ENCODE results near the gene GPC1. TPM values are rescaled to one million over a fixed set of nuclear protein-coding genes. Genes with fewer than 3 reads are reported as not detected.

The GPC1 gene
- total RNA-seq, 2 donors from 2014 or later, result 69.5 to 83.1 TPM

- intact Hi-C loops (cut with DNase I), result no loop called here
- no peak for DNase-seq (ENCODE audit: low spot score)
Measured at GRCh38 chr2:240449764-240450531, 14.5 kb downstream of the GPC1 start.

- DNase-seq (ENCODE audit: low spot score), result no peak
- intact Hi-C loops (cut with DNase I), result no loop called here
Measured at GRCh38 chr2:240450532-240451107, 15.2 kb downstream of the GPC1 start.

DNA sequence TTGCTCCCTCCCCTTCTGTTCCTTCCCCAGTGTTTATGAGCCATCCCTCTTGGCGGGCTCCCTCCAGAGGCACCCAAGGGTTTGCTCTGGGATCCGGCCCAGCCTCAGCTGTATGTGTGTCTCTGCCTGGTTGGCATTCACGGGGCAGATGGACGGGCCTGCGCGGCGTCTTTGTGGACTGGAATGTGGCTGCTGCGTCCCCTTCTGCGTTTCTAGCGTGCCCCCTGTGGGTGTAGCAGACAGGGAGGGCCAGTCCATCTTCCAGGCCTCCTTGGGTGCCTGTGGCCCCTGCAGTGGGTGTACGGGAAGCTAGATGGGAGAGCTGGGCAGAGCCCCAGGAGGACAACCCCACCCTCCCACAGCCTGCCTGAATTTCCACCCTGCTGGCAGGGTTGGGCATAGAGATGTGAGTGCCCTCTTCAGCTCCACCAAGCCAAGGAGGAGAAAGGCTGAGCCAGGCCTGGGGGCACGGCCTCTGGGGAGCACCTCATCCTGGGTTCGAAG lies 15.7 kb downstream of the GPC1 start:
- peak; percentile 75 for DNase-seq (ENCODE audit: low spot score)
- intact Hi-C loops (cut with DNase I), result no loop called here

DNA sequence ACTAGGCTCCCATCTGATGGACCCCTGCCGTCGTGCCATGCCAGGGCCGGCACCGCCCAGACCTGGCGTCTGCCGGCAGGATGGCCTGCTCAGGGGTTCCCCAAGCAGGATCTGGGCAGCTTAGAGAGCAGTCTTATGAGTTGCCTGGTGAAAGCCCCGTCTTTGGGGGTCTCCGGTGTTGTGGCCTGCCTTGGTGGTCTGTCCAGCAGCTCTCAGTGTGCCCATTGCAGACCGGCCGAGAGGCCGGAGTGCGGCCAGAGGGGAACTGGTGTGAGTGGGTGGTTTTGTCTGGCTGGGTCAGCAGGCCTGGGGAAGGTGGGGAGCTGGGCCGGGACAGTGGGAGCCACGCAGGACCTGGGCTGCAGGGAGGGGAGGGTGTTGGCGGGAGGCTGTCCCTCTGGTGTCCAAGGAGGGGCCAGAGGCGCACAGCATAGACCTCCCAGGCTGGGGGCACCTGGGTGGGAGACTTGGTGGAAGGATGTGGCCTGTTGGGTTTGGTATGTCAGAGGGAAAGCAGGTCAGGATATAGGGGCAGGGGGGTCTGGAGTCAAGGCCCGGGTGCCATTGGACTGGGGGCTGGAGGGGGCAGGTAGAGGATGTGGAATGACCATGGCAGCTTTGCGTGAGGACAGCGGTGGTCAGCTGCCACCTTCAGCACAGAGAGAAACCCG lies 16.5 kb downstream of the GPC1 start:
- intact Hi-C loops (cut with DNase I), result no loop called here
- DNase-seq (ENCODE audit: low spot score), result peak; percentile 78

GRCh38 chr2:240452462-240453256 lies 17.2 kb downstream of the GPC1 start:
- DNase-seq (ENCODE audit: low spot score), result peak; percentile 83
- intact Hi-C loops (cut with DNase I), result no loop called here

DNA sequence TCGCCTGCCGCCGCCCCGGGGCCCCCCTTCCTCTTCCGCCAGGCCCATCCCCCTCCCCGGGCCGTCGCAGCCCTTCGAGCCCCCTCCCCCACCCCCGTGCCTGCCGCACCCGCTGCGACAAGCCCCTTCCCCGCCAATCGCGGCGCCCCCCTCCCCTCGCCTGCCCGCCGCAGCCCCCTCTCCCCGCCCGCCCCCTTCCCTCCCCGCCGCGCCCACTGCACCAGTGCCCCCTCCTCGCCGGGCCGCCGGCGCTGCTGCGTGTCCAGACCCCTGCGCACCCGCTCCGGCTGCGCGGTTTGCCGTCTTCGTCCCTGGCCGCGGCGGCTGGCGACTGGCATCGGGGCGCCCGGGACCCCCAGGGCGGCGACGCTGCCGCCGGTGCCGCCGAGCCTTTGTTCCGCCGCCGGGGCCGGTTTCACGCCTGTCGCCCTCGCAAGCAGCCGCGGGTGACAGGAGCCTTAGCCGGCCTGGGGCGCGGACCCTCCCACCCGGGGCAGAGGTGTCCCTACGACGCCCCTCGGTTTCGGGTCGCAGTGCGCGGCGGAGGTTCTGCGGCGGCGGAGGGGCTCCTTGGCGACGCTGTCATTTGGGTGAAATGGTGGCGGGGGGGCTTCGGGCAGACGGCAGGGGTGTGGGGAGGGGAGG lies 18.1 kb downstream of the GPC1 start:
- DNase-seq (ENCODE audit: low spot score), result peak; percentile 78
- intact Hi-C loops (cut with DNase I), result no loop called here

GRCh38 chr2:240454106-240454901 lies 18.8 kb downstream of the GPC1 start:
- no peak for DNase-seq (ENCODE audit: low spot score)
- intact Hi-C loops (cut with DNase I), result no loop called here

GRCh38 chr2:240455272-240455646 lies 19.8 kb downstream of the GPC1 start:
- intact Hi-C loops (cut with DNase I), result no loop called here
- DNase-seq (ENCODE audit: low spot score), result peak; percentile 64

DNA sequence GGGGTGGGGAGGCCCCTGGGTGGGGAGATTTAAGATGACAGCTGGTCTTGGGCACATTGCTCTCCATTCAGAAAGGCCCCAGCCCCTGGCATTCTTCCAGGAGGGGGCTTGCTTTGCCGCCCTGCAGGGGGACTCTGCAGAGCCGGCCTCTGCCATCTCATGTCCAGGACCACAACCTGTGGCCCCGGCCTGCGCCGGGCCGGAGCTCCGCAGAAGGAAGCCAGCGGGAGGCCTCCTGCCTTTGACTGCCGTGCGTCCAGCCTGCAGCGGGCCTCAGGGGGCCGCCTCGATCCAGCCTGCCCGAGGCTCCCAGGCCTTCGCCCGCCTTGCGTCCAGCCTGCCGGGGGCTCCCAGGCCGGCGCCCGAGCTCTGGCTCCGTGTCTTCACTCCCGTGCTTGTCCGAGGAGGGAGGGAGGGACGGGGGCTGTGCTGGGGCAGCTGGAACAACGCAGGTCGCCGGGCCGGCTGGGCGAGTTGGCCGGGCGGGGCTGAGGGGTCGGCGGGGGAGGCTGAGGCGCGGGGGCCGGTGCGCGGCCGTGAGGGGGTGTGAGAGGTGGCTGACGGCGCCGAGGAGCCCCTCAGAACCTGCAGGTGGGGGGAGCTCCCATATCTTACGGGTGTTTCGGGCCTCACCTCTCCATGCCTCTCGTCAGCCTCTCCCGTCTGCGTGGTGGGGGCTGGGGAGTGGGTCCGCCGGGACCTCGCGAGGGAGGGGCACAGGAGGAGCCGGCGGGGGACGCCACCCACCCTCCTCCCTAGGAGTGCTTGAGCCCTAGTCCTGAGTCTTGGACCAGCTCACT lies 20.4 kb downstream of the GPC1 start:
- intact Hi-C loops (cut with DNase I), result no loop called here
- DNase-seq (ENCODE audit: low spot score), result no peak

DNA sequence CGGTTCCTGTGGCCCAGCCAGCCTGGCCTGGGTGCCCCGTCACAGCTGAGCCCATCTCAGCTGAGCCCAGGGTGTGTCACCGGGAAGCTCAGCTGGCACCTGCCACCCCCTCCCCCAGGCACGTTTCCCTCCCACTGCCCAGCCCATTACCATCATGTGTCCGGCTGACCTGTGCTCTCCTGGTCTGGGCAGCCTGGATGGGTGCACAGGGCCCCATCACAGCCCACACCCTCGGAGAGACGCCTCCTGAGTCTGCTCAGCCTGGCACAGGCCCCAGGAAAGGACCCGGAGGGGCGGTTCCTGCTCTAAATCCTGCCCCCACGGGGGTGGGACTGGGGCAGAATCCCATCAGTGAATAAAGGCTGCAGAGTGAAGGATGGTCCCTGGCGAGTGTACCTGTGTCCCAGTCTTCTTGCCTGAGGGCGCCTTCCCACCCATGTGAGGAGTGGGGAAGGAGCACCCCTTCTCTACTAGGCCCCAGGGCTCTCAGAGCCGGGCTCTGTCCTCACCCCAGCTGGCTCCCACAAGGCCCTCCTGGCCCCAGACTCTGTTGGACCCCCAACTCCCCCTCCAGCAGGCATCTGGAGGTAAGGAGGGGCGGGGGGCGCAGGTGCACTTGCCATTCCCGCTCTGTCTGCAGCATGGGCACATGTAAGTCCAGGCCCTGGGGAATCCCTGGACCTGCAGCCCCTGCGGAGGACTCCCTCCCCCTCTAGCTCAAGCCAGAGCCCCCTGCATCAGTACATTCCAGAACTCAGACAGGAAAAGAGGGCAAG lies 21.2 kb downstream of the GPC1 start:
- intact Hi-C loops (cut with DNase I), result no loop called here
- DNase-seq (ENCODE audit: low spot score), result peak; percentile 76

DNA sequence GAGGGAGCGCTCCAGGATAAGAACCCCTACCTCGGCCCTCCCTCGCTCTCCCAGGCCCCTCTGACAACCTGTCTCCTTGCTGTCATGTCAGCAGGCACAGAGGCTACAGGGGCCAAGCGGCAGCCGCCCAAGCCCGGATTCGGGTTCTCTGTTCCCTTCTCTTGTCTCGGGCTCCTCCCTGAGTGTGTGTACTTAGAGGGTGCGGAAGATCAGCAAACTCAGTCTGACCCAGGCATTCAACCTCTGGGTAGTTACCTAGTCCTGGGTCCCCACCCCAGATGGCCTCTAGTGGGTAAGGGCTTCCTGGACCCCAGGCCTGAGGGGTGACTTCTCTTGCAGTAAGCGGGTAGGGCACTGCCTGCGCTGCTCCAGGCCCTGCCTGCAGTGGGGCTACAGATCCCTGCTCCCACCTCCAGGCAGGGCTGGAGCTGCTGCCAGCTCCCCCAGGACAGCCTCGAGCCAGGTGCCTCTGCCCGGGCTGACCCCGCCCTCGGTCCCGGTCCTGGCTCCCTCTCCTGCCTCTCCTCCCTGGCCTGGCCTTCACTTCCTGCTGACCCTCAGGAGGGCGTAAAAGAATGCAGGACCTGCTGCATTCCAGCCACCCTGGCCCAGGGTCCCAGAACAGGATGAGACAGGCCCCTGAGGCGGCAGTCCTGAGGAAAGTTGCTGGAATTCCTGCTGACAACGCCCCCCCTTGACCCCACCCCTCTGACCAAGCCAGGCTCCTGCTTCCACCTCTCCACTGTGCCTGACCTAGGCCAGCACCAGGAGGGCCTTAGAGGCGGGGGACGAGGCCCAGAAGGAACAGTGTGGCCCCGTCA lies 22.0 kb downstream of the GPC1 start:
- intact Hi-C loops (cut with DNase I), result no loop called here
- peak; percentile 74 for DNase-seq (ENCODE audit: low spot score)

GRCh38 chr2:240458044-240458899 lies 22.8 kb downstream of the GPC1 start:
- DNase-seq (ENCODE audit: low spot score), result peak; percentile 51
- intact Hi-C loops (cut with DNase I), result no loop called here

GRCh38 chr2:240458900-240459391 lies 23.5 kb downstream of the GPC1 start:
- intact Hi-C loops (cut with DNase I), result no loop called here

GRCh38 chr2:240459401-240460252 lies 24.2 kb downstream of the GPC1 start:
- DNase-seq (ENCODE audit: low spot score), result peak; percentile 81
- intact Hi-C loops (cut with DNase I), result no loop called here

More at GRCh38 chr2:240458900-240459391, 23.5 kb downstream of the GPC1 start:
- peak; percentile 80 for DNase-seq (ENCODE audit: low spot score)

Measured in posterior vena cava (tissue), 2 donors.